Activated T-cell treated with anti-CD3 and anti-CD28 coated beads, Interleukin-2, amount 50 U/mL, for 1 hour (primary cell): ENCODE data around the gene EHD1.
"Not testable (repeated sequence)": the region's sequence is repeated elsewhere in the genome, so short reads cannot be mapped to it uniquely, and the experiment has no call there.

Experiments used
- DNase-seq: peaks from one replicate; pipeline ENCODE4 v3.0.0-alpha.2; 2020

The EHD1 gene

GRCh38 chr11:64823568-64824119 is 54.8 kb downstream of the EHD1 start:
- DNase-seq = no peak

GRCh38 chr11:64817476-64817875 is 60.9 kb downstream of the EHD1 start:
- no peak for DNase-seq

- not testable (repeated sequence) for DNase-seq
These were observed 63.0 kb downstream of the EHD1 start for GRCh38 chr11:64815433-64815832.

- DNase-seq = no peak
These were observed 63.7 kb downstream of the EHD1 start for GRCh38 chr11:64814712-64815187.

- no peak for DNase-seq
These were observed 64.6 kb downstream of the EHD1 start for GRCh38 chr11:64813826-64814225.

GRCh38 chr11:64810891-64811272 is 67.5 kb downstream of the EHD1 start:
- DNase-seq = no peak

GRCh38 chr11:64810271-64810890 is 68.0 kb downstream of the EHD1 start, which contains the start of gene MEN1:
TSS of gene MEN1 (minus strand) at chr11:64810551. CDS start at chr11:64810109, 442 bp downstream.
- DNase-seq = peak; percentile 84

- no peak for DNase-seq
These were observed 68.6 kb downstream of the EHD1 start for GRCh38 chr11:64809781-64810241.

GRCh38 chr11:64805481-64805880 is 72.9 kb downstream of the EHD1 start:
- no peak for DNase-seq

- no peak for DNase-seq
These were observed 73.8 kb downstream of the EHD1 start for GRCh38 chr11:64804346-64805210.

- DNase-seq = no peak
These were observed 74.5 kb downstream of the EHD1 start for GRCh38 chr11:64803846-64804345.

- DNase-seq = peak; percentile 91
These were observed 75.1 kb downstream of the EHD1 start, which contains the start of gene MAP4K2 for GRCh38 chr11:64803158-64803845. TSS of gene MAP4K2 (minus strand) at chr11:64803214. CDS start at chr11:64803149, 65 bp downstream.

- peak; percentile 60 for DNase-seq
These were observed 75.9 kb downstream of the EHD1 start for GRCh38 chr11:64802370-64803157.
